Liver (tissue), 9 donors: ENCODE results near the gene PRMT6. TPM values are rescaled to one million over a fixed set of nuclear protein-coding genes. Genes with fewer than 3 reads are reported as not detected.
A peak's percentile ranks its signal among the peaks of the same experiment; 100 is the strongest.
"Not testable (repeated sequence)": the region's sequence is repeated elsewhere in the genome, so short reads cannot be mapped to it uniquely, and the experiment has no call there.

ENCODE experiments used
- DNase-seq: peaks from one replicate; pipeline ENCODE4 v3.0.0-alpha.2; 2017; ENCODE audit warnings: low spot score
- H3K27ac ChIP-seq, 2 donors: one replicate each; pipeline ENCODE4 v1.7.0; 2013; ENCODE audit warnings: inconsistent platforms in 2 of 2, low read length in 2 of 2, control low read depth in 1 of 2, low read depth in 1 of 2, mild to moderate bottlenecking in 1 of 2
- H3K27me3 ChIP-seq, 4 donors: one replicate each; pipeline versions ENCODE4 v1.6.1 to v1.7.0; 2013; ENCODE audit warnings: low read length in 3 of 4, inconsistent platforms in 1 of 4, mild to moderate bottlenecking in 1 of 4, moderate library complexity in 1 of 4; ENCODE audit not compliant: control insufficient read depth in 4 of 4, insufficient read depth in 4 of 4
- H3K36me3 ChIP-seq, 4 donors: one replicate each; pipeline versions ENCODE4 v1.6.1 to v1.7.0; 2013; ENCODE audit warnings: low read length in 3 of 4, mild to moderate bottlenecking in 3 of 4, low read depth in 1 of 4, moderate library complexity in 1 of 4; ENCODE audit not compliant: control insufficient read depth in 4 of 4, insufficient read depth in 3 of 4
- H3K4me1 ChIP-seq, 4 donors: one replicate each; pipeline versions ENCODE4 v1.6.1 to v1.7.0; 2013; ENCODE audit warnings: low read length in 3 of 4, mild to moderate bottlenecking in 3 of 4, moderate library complexity in 1 of 4; ENCODE audit not compliant: control insufficient read depth in 4 of 4, insufficient read depth in 4 of 4
- H3K4me3 ChIP-seq, 3 donors: one replicate each; pipeline versions ENCODE4 v1.6.1 to v1.7.0; 2013; ENCODE audit warnings: low read length in 3 of 3, control low read depth in 1 of 3, low read depth in 1 of 3, mild to moderate bottlenecking in 1 of 3
- H3K9ac ChIP-seq, 2 donors: one replicate each; pipeline ENCODE4 v1.7.0; 2013; ENCODE audit warnings: low read length in 2 of 2, mild to moderate bottlenecking in 2 of 2, moderate library complexity in 2 of 2, control low read depth in 1 of 2, low read depth in 1 of 2
- H3K9me3 ChIP-seq, 4 donors: one replicate each; pipeline versions ENCODE4 v1.6.1 to v1.7.0; 2013; ENCODE audit warnings: low read length in 3 of 4; ENCODE audit not compliant: control insufficient read depth in 4 of 4
- EGR1 ChIP-seq, 2 donors: IDR thresholded peaks; 2 replicates each; pipeline ENCODE4 v1.6.1; 2016 to 2018; ENCODE audit warnings: antibody characterized with exemption in 2 of 2, low read depth in 2 of 2
- GABPA ChIP-seq, 2 donors: IDR thresholded peaks in 1 of 2; conservative IDR thresholded peaks in 1 of 2; 2 replicates each; pipeline ENCODE4 v1.6.1; 2016; ENCODE audit warnings: antibody characterized with exemption in 2 of 2, mild to moderate bottlenecking in 1 of 2, moderate library complexity in 1 of 2
- HNF4G ChIP-seq: IDR thresholded peaks from 2 replicates; pipeline ENCODE4 v1.6.1; 2016; ENCODE audit warnings: antibody characterized with exemption
- MAX ChIP-seq: IDR thresholded peaks from 2 replicates; pipeline ENCODE4 v1.6.1; 2016; ENCODE audit warnings: antibody characterized with exemption
- NR2F2 ChIP-seq: IDR thresholded peaks from 2 replicates; pipeline ENCODE4 v1.6.1; 2016; ENCODE audit warnings: antibody characterized with exemption
- RAD21 ChIP-seq, 2 donors: IDR thresholded peaks; 2 replicates each; pipeline ENCODE4 v1.6.1; 2016; ENCODE audit warnings: antibody characterized with exemption in 2 of 2, mild to moderate bottlenecking in 2 of 2
- SP1 ChIP-seq: IDR thresholded peaks from 2 replicates; pipeline ENCODE4 v1.6.1; 2018; ENCODE audit warnings: antibody characterized with exemption, mild to moderate bottlenecking
- ZBTB33 ChIP-seq: IDR thresholded peaks from 2 replicates; pipeline ENCODE4 v1.6.1; 2016; ENCODE audit warnings: antibody characterized with exemption
- WGBS: extraction: QIAGEN DNeasy Blood & Tissue Kit; methylation state at CpG from one replicate; pipeline ENCODE4 v1.1.7; 2013; 5-methylcytosine and 5-hydroxymethylcytosine counted together
- polyA plus RNA-seq, 2 donors: library from polyadenylated mRNA; stranded (reverse) in 1 of 2; unstranded in 1 of 2; fragments of 200-250 nt in 1 of 2; fragments of >200 nt in 1 of 2; fragmentation: Nextera tagmentation in 1 of 2; extraction: Ambion mirVana in 1 of 2; gene quantifications; one replicate each; pipeline versions ENCODE4 v1.2.1 to v1.2.3, GENCODE V29; 2013 to 2015
- total RNA-seq, 2 donors: library from RNA; depleted of rRNA; stranded (reverse); fragments of >200 nt; gene quantifications; one replicate each; pipeline ENCODE4 v1.2.3, GENCODE V29; 2014
- donor health status: healthy.
- donor health status: healthy.
- donor health status: healthy.
- donor health status: healthy.
- donor health status: healthy.

PRMT6 gene
- total and polyA plus RNA-seq, 4 donors, result 8.5 to 15.2 (median 14.4) TPM

- no peaks in the 10 kb centered on the region for H3K4me1 ChIP-seq
- H3K27me3 ChIP-seq, result no peaks in the 10 kb centered on the region
- no peak for TF ChIP-seq RAD21 (IDR thresholded peaks at IDR 0.05)
- TF ChIP-seq GABPA (IDR thresholded peaks at IDR 0.05 in 1 of 2, conservative IDR thresholded peaks at IDR 0.05 in 1 of 2), result no peak
- TF ChIP-seq MAX, result no peak
- TF ChIP-seq ZBTB33, result no peak
- 89% methylated on average over 1 of the region's 1 CpG for WGBS
- no peak for DNase-seq
- H3K36me3 ChIP-seq, result no peaks in the 10 kb centered on the region
- no peak overlapping the region for H3K27ac ChIP-seq
- no peak overlapping the region for H3K9ac ChIP-seq
- no peaks in the 10 kb centered on the region for H3K9me3 ChIP-seq
- no peak overlapping the region for H3K4me3 ChIP-seq
Observed at GRCh38 chr1:107051266-107051665, 5.2 kb upstream of the PRMT6 start.

GRCh38 chr1:107055919-107056425, 502 bp upstream of the PRMT6 start:
- WGBS, result 84% methylated on average over 24 of the region's 24 CpGs
- DNase-seq, H3K27me3 ChIP-seq, H3K36me3 ChIP-seq, H3K9me3 ChIP-seq: not testable (repeated sequence)
- Histone ChIP-seq H3K27ac (peak overlapping the region; percentile 56 to 88), H3K9ac (peak overlapping the region; percentile 15 to 78), H3K4me1 (peaks cover 0 to 11% (median 8%) of the 10 kb centered on the region in 4 donors), H3K4me3 (peak overlapping the region; percentile 83 to 100 (median 85))

- peak overlapping the region; percentile 56 to 88 for H3K27ac ChIP-seq
Observed at GRCh38 chr1:107057197-107058133, 991 bp downstream of the PRMT6 start.

GRCh38 chr1:107058245-107059032, 2.0 kb downstream of the PRMT6 start:
- peak overlapping the region in 1 of 2 donors; percentile 78 for H3K9ac ChIP-seq
- no peak overlapping the region for H3K27ac ChIP-seq
- H3K9me3 ChIP-seq, result no peaks in the 10 kb centered on the region
- TF ChIP-seq SP1 (no peak), GABPA (IDR thresholded peaks at IDR 0.05 in 1 of 2, conservative IDR thresholded peaks at IDR 0.05 in 1 of 2) (no peak), NR2F2 (no peak), HNF4G (no peak)
- peaks cover 0 to 2% (median 0%) of the 10 kb centered on the region in 4 donors for H3K36me3 ChIP-seq
- peaks cover 0 to 11% (median 8%) of the 10 kb centered on the region in 4 donors for H3K4me1 ChIP-seq
- 81% methylated on average over 4 of the region's 4 CpGs for WGBS
- no peak overlapping the region for H3K4me3 ChIP-seq
- H3K27me3 ChIP-seq, result no peaks in the 10 kb centered on the region
- DNase-seq, result no peak

More at GRCh38 chr1:107057197-107058133, 991 bp downstream of the PRMT6 start:
- Histone ChIP-seq H3K4me1 (peaks cover 0 to 11% (median 8%) of the 10 kb centered on the region in 4 donors), H3K9me3 (no peaks in the 10 kb centered on the region), H3K27me3 (no peaks in the 10 kb centered on the region), H3K9ac (peak overlapping the region; percentile 24 to 78), H3K4me3 (peak overlapping the region; percentile 83 to 100 (median 85)), H3K36me3 (peaks cover 0 to 2% (median 0%) of the 10 kb centered on the region in 4 donors)
- DNase-seq, result peak; percentile 64
- peak in 1 of 2 donors; percentile 14 for TF ChIP-seq GABPA (IDR thresholded peaks at IDR 0.05 in 1 of 2, conservative IDR thresholded peaks at IDR 0.05 in 1 of 2)
- TF ChIP-seq EGR1 (IDR thresholded peaks at IDR 0.05; ENCODE audit: low read depth in 2 of 2), result no peak
- WGBS, result 7% methylated on average over 55 of the region's 55 CpGs
